Measurements from ENCODE around the gene PRKCZ. TPM values are rescaled to one million over a fixed set of nuclear protein-coding genes. Genes with fewer than 3 reads are reported as not detected.
A peak's percentile ranks its signal among the peaks of the same experiment; 100 is the strongest.

The PRKCZ gene
- total and polyA plus RNA-seq, 7 experiments from 2014 or later, result 3.6 to 29.6 (median 24.0) TPM

- Histone ChIP-seq H3K27me3 (ENCODE audit: control insufficient read depth in 2 of 2, insufficient read depth in 2 of 2, low read length in 2 of 2) (no peaks in the 10 kb centered on the region), H3K27ac (ENCODE audit: low read depth, low read length) (no peak overlapping the region), H3K4me3 (ENCODE audit: low read length) (no peak overlapping the region), H3K36me3 (ENCODE audit: control insufficient read depth in 2 of 3, insufficient read depth in 3 of 3, low read length in 3 of 3) (peaks cover 0 to 40% (median 0%) of the 10 kb centered on the region in 3 experiments), H3K4me1 (ENCODE audit: control insufficient read depth in 2 of 2, insufficient read depth in 2 of 2, low read length in 2 of 2) (no peaks in the 10 kb centered on the region), H3K9me3 (ENCODE audit: control insufficient read depth in 2 of 3, low read length in 3 of 3) (peaks cover 0 to 2% (median 0%) of the 10 kb centered on the region in 3 experiments)
- intact Hi-C loops (cut with micrococcal nuclease), result no loop called here
- DNase-seq (no peak), ATAC-seq (peak; percentile 26)
- ChIA-PET CTCF (no interaction called here), POLR2A (no interaction called here)
- Mint-ChIP-seq H3K4me1 (peaks cover 0 to 18% (median 10%) of the 10 kb centered on the region in 7 donors), H3K36me3 (peaks cover 0 to 38% (median 17%) of the 10 kb centered on the region in 5 donors), H3K27ac (no peak overlapping the region), H3K9me3 (peaks cover 0 to 12% (median 0%) of the 10 kb centered on the region in 11 donors), H3K4me3 (no peak overlapping the region), H3K27me3 (no peaks in the 10 kb centered on the region)
Observed at GRCh38 chr1:2070800-2071530, 20.8 kb downstream of the PRKCZ start.

- POLR2A ChIA-PET, result no interaction called here
- DNase-seq (no peak), ATAC-seq (no peak)
- peak overlapping the region in 1 of 9 donors; percentile 18 for H3K27ac Mint-ChIP-seq
- H3K27me3 Mint-ChIP-seq, result no peaks in the 10 kb centered on the region
- intact Hi-C loops (cut with micrococcal nuclease), result no loop called here
- Histone ChIP-seq H3K4me1 (ENCODE audit: control insufficient read depth in 2 of 2, insufficient read depth in 2 of 2, low read length in 2 of 2) (no peaks in the 10 kb centered on the region), H3K27ac (ENCODE audit: low read depth, low read length) (no peak overlapping the region), H3K27me3 (ENCODE audit: control insufficient read depth in 2 of 2, insufficient read depth in 2 of 2, low read length in 2 of 2) (no peaks in the 10 kb centered on the region), H3K4me3 (ENCODE audit: low read length) (no peak overlapping the region), H3K36me3 (ENCODE audit: control insufficient read depth in 2 of 3, insufficient read depth in 3 of 3, low read length in 3 of 3) (peaks cover 0 to 50% (median 0%) of the 10 kb centered on the region in 3 experiments), H3K9me3 (ENCODE audit: control insufficient read depth in 2 of 3, low read length in 3 of 3) (peaks cover 0 to 3% (median 0%) of the 10 kb centered on the region in 3 experiments)
- CTCF ChIA-PET, result no interaction called here
- H3K4me3 Mint-ChIP-seq, result peak overlapping the region in 1 of 10 donors; percentile 45
- peaks cover 0 to 7% (median 0%) of the 10 kb centered on the region in 7 donors for H3K4me1 Mint-ChIP-seq
- peaks cover 0 to 37% (median 11%) of the 10 kb centered on the region in 5 donors for H3K36me3 Mint-ChIP-seq
- H3K9me3 Mint-ChIP-seq, result peaks cover 0 to 12% (median 5%) of the 10 kb centered on the region in 11 donors
Observed at GRCh38 chr1:2072109-2072806, 22.0 kb downstream of the PRKCZ start.

GRCh38 chr1:2072891-2073290, 22.7 kb downstream of the PRKCZ start:
- DNase-seq (no peak), ATAC-seq (no peak)
- Mint-ChIP-seq H3K36me3 (peaks cover under 1 to 38% (median 13%) of the 10 kb centered on the region in 5 donors), H3K9me3 (peaks cover 5 to 18% (median 11%) of the 10 kb centered on the region in 11 donors), H3K27ac (no peak overlapping the region), H3K27me3 (no peaks in the 10 kb centered on the region), H3K4me1 (peaks cover 0 to 5% (median 0%) of the 10 kb centered on the region in 7 donors), H3K4me3 (no peak overlapping the region)
- ChIA-PET CTCF (no interaction called here), POLR2A (no interaction called here)
- peaks cover 0 to 8% (median 0%) of the 10 kb centered on the region in 3 experiments for H3K9me3 ChIP-seq (ENCODE audit: control insufficient read depth in 2 of 3, low read length in 3 of 3)
- intact Hi-C loops (cut with micrococcal nuclease), result no loop called here
- H3K27ac ChIP-seq (ENCODE audit: low read depth, low read length), result no peak overlapping the region
- peaks cover 0 to 54% (median 0%) of the 10 kb centered on the region in 3 experiments for H3K36me3 ChIP-seq (ENCODE audit: control insufficient read depth in 2 of 3, insufficient read depth in 3 of 3, low read length in 3 of 3)
- H3K4me1 ChIP-seq (ENCODE audit: control insufficient read depth in 2 of 2, insufficient read depth in 2 of 2, low read length in 2 of 2), result no peaks in the 10 kb centered on the region
- no peak overlapping the region for H3K4me3 ChIP-seq (ENCODE audit: low read length)
- H3K27me3 ChIP-seq (ENCODE audit: control insufficient read depth in 2 of 2, insufficient read depth in 2 of 2, low read length in 2 of 2), result no peaks in the 10 kb centered on the region

- Mint-ChIP-seq H3K36me3 (peaks cover 2 to 42% (median 20%) of the 10 kb centered on the region in 5 donors), H3K27ac (no peak overlapping the region), H3K27me3 (no peaks in the 10 kb centered on the region), H3K4me1 (peaks cover 0 to 5% (median 0%) of the 10 kb centered on the region in 7 donors), H3K4me3 (peak overlapping the region in 1 of 10 donors; percentile 41), H3K9me3 (peaks cover 11 to 26% (median 17%) of the 10 kb centered on the region in 11 donors)
- POLR2A ChIA-PET, result no interaction called here
- Histone ChIP-seq H3K9me3 (ENCODE audit: control insufficient read depth in 2 of 3, low read length in 3 of 3) (peaks cover 0 to 15% (median 0%) of the 10 kb centered on the region in 3 experiments), H3K4me3 (ENCODE audit: low read length) (no peak overlapping the region), H3K36me3 (ENCODE audit: control insufficient read depth in 2 of 3, insufficient read depth in 3 of 3, low read length in 3 of 3) (peaks cover 0 to 49% (median 0%) of the 10 kb centered on the region in 3 experiments), H3K4me1 (ENCODE audit: control insufficient read depth in 2 of 2, insufficient read depth in 2 of 2, low read length in 2 of 2) (no peaks in the 10 kb centered on the region), H3K27ac (ENCODE audit: low read depth, low read length) (no peak overlapping the region), H3K27me3 (ENCODE audit: control insufficient read depth in 2 of 2, insufficient read depth in 2 of 2, low read length in 2 of 2) (no peaks in the 10 kb centered on the region)
- ATAC-seq, result no peak
- intact Hi-C loops (cut with micrococcal nuclease), result no loop called here
- CTCF ChIA-PET, result no interaction called here
- DNase-seq, result no peak
Observed at GRCh38 chr1:2073382-2074230, 23.4 kb downstream of the PRKCZ start.

- Mint-ChIP-seq H3K27me3 (no peaks in the 10 kb centered on the region), H3K27ac (peak overlapping the region in 1 of 9 donors; percentile 41), H3K36me3 (peaks cover 2 to 47% (median 21%) of the 10 kb centered on the region in 5 donors), H3K9me3 (peaks cover 11 to 33% (median 18%) of the 10 kb centered on the region in 11 donors), H3K4me1 (peaks cover 0 to 5% (median 0%) of the 10 kb centered on the region in 7 donors), H3K4me3 (peak overlapping the region in 1 of 10 donors; percentile 41)
- no peak for ATAC-seq
- H3K27me3 ChIP-seq (ENCODE audit: control insufficient read depth in 2 of 2, insufficient read depth in 2 of 2, low read length in 2 of 2), result no peaks in the 10 kb centered on the region
- no peak overlapping the region for H3K27ac ChIP-seq (ENCODE audit: low read depth, low read length)
- no peaks in the 10 kb centered on the region for H3K4me1 ChIP-seq (ENCODE audit: control insufficient read depth in 2 of 2, insufficient read depth in 2 of 2, low read length in 2 of 2)
- CTCF ChIA-PET, result no interaction called here
- POLR2A ChIA-PET, result no interaction called here
- DNase-seq, result no peak
- H3K9me3 ChIP-seq (ENCODE audit: control insufficient read depth in 2 of 3, low read length in 3 of 3), result peaks cover 0 to 16% (median 0%) of the 10 kb centered on the region in 3 experiments
- H3K4me3 ChIP-seq (ENCODE audit: low read length), result no peak overlapping the region
- H3K36me3 ChIP-seq (ENCODE audit: control insufficient read depth in 2 of 3, insufficient read depth in 3 of 3, low read length in 3 of 3), result peaks cover 0 to 41% (median 0%) of the 10 kb centered on the region in 3 experiments
- intact Hi-C loops (cut with micrococcal nuclease), result no loop called here
Observed at GRCh38 chr1:2074396-2074795, 24.2 kb downstream of the PRKCZ start.

- H3K4me1 Mint-ChIP-seq, result peaks cover 0 to 5% (median 0%) of the 10 kb centered on the region in 7 donors
- peaks cover 11 to 41% (median 18%) of the 10 kb centered on the region in 11 donors for H3K9me3 Mint-ChIP-seq
Observed at GRCh38 chr1:2074944-2075740, 24.9 kb downstream of the PRKCZ start.

More at GRCh38 chr1:2074944-2075740, 24.9 kb downstream of the PRKCZ start:
- ChIA-PET POLR2A (no interaction called here), CTCF (no interaction called here)
- no peaks in the 10 kb centered on the region for H3K27me3 Mint-ChIP-seq
- Histone ChIP-seq H3K27me3 (ENCODE audit: control insufficient read depth in 2 of 2, insufficient read depth in 2 of 2, low read length in 2 of 2) (no peaks in the 10 kb centered on the region), H3K4me3 (ENCODE audit: low read length) (no peak overlapping the region), H3K27ac (ENCODE audit: low read depth, low read length) (no peak overlapping the region), H3K9me3 (ENCODE audit: control insufficient read depth in 2 of 3, low read length in 3 of 3) (peaks cover 0 to 16% (median 0%) of the 10 kb centered on the region in 3 experiments), H3K36me3 (ENCODE audit: control insufficient read depth in 2 of 3, insufficient read depth in 3 of 3, low read length in 3 of 3) (peaks cover 0 to 34% (median 0%) of the 10 kb centered on the region in 3 experiments), H3K4me1 (ENCODE audit: control insufficient read depth in 2 of 2, insufficient read depth in 2 of 2, low read length in 2 of 2) (no peaks in the 10 kb centered on the region)
- intact Hi-C loops (cut with micrococcal nuclease), result no loop called here
- no peak for ATAC-seq
- peaks cover 4 to 50% (median 24%) of the 10 kb centered on the region in 5 donors for H3K36me3 Mint-ChIP-seq
- no peak overlapping the region for H3K27ac Mint-ChIP-seq
- DNase-seq, result no peak
- no peak overlapping the region for H3K4me3 Mint-ChIP-seq
